ENCODE measurements around the gene PRAMEF18.
"Not testable (repeated sequence)": the region's sequence is repeated elsewhere in the genome, so short reads cannot be mapped to it uniquely, and the experiment has no call there.

The PRAMEF18 gene

GRCh38 chr1:13227271-13228055, 1.5 kb upstream of the PRAMEF18 start:
- peaks cover 23% of the 10 kb centered on the region for H3K27me3 Mint-ChIP-seq
- DNase-seq; H3K36me3 Mint-ChIP-seq (ENCODE audit: low read depth); H3K27ac Mint-ChIP-seq; H3K9me3 Mint-ChIP-seq; H3K4me3 Mint-ChIP-seq; H3K4me1 Mint-ChIP-seq (ENCODE audit: low read depth): not testable (repeated sequence)

GRCh38 chr1:13224480-13225060, 1.4 kb downstream of the PRAMEF18 start:
- DNase-seq = no peak
- H3K27ac Mint-ChIP-seq = no peak overlapping the region

DNA sequence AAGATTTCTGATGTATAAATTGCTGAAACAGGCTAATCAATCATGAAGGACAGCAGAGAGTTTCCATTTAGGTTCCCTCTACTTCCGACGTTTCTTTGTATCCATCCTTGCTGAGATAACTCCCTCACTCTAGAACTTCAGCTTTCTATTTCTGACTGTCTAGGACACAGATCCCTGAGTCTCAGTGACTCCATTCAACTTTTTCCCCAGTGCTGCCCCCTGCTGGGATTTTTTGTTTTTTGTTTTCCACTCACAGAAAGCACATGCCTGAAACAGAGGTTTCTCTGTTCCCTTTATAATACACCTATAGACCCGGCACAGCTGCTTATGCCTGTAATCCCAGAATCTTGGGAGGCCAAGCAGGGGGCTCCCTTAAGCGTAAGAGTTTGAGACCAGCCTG, 3.2 kb downstream of the PRAMEF18 start:
- H3K27ac Mint-ChIP-seq; DNase-seq; H3K4me3 Mint-ChIP-seq; H3K27me3 Mint-ChIP-seq; H3K9me3 Mint-ChIP-seq; H3K36me3 Mint-ChIP-seq (ENCODE audit: low read depth); H3K4me1 Mint-ChIP-seq (ENCODE audit: low read depth): not testable (repeated sequence)

More at GRCh38 chr1:13224480-13225060, 1.4 kb downstream of the PRAMEF18 start:
- H3K27me3 Mint-ChIP-seq = peaks cover 14% of the 10 kb centered on the region
- H3K36me3 Mint-ChIP-seq (ENCODE audit: low read depth) = no peaks in the 10 kb centered on the region
- H3K4me3 Mint-ChIP-seq = no peak overlapping the region
- no peaks in the 10 kb centered on the region for H3K4me1 Mint-ChIP-seq (ENCODE audit: low read depth)
- H3K9me3 Mint-ChIP-seq = no peaks in the 10 kb centered on the region

DNA sequence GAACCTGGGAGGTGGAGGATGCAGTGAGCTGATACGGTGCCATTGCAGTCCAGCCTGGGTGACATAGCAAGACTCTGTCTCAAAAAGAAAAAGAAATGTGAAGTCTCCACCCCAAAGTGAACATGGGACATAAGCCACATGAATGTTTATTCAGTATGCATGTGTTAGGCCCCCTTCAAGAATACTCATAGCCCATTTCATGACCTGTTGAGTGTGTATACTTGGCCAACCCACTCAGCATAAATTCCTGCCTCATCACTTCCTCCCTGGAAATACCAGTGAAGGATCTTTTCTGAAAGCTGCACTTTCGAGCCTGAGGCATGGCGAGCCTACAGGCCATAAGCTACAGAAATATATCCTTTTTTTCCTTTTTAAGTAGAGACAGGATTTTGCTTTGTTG, 6.8 kb downstream of the PRAMEF18 start:
- not testable (repeated sequence) for H3K27ac Mint-ChIP-seq; H3K36me3 Mint-ChIP-seq (ENCODE audit: low read depth); H3K4me1 Mint-ChIP-seq (ENCODE audit: low read depth); H3K9me3 Mint-ChIP-seq; H3K4me3 Mint-ChIP-seq; H3K27me3 Mint-ChIP-seq; DNase-seq

DNA sequence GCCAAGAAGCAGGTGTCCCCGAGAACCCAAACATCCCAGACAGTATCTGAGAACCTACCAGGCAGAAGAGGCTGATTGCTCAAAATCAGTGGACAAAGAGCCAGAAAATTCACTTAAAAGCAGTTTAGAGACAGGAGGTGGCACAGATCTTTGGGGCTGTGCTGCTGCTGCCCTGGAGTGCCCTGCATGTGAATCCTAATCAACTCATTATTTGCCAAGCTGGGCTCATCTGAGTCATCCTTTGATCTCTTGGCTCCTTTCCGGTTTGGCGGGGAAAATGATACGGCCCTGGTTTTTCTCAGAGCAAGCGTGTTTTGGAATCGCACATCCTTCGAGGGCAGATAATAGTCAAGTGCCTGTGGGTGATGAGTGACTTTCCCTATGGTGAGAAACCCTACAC, 9.3 kb downstream of the PRAMEF18 start:
- H3K27me3 Mint-ChIP-seq; DNase-seq; H3K9me3 Mint-ChIP-seq; H3K36me3 Mint-ChIP-seq (ENCODE audit: low read depth); H3K4me1 Mint-ChIP-seq (ENCODE audit: low read depth); H3K27ac Mint-ChIP-seq; H3K4me3 Mint-ChIP-seq: not testable (repeated sequence)

DNA sequence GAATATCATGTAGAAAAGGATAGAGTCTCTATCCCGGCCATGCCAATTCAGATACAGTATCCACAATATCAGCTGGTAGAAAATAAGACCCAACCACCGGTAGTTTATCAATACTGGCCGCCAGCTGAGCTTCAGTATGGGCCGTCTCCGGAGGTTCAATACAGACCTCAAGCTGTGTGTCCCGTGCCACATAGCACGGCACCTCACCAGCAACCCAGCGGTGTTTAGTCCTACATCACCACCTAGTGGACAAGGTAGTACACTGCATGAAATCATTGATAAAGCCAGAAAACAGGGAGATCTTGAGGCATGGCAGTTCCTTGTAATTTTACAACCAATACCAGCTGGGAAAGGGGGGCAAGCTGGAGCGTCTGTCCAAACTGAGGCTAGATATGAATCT, 17.2 kb downstream of the PRAMEF18 start:
- H3K27ac Mint-ChIP-seq; H3K36me3 Mint-ChIP-seq (ENCODE audit: low read depth); H3K9me3 Mint-ChIP-seq; H3K4me1 Mint-ChIP-seq (ENCODE audit: low read depth); DNase-seq; H3K4me3 Mint-ChIP-seq; H3K27me3 Mint-ChIP-seq: not testable (repeated sequence)

DNA sequence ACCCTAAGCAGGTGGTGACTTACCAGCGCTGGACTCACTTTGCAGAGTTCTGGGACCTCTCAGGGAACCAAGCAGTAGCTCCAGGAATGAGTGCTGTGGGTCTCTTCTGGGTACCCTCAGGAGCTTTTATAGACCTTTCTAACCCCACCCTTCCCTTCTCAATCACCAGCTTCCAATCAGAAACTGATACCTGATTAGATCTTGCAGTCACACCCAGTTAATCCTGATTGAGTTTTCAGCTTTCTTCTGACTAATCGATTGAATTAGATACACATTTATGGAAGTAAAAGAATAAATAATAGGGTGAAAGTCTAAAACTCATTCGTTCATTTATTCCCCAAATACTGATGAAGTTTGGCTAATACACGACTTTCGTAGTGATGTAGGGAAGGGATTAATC, 24.6 kb downstream of the PRAMEF18 start, which contains the start of gene PRAMEF13:
PRAMEF13 (minus strand) TSS at position 101 of the 400 bp plus-strand sequence. CDS start 1,820 bp downstream, outside the sequence.
- not testable (repeated sequence) for H3K4me1 Mint-ChIP-seq (ENCODE audit: low read depth); DNase-seq; H3K27ac Mint-ChIP-seq; H3K9me3 Mint-ChIP-seq; H3K27me3 Mint-ChIP-seq; H3K36me3 Mint-ChIP-seq (ENCODE audit: low read depth); H3K4me3 Mint-ChIP-seq

All from activated T-cell treated with anti-CD3 and anti-CD28 coated beads, Interleukin-2, amount 50 U/mL, for 24 hours (primary cell).